WI38 (cell line): ENCODE data around the gene IMP4.

Experiments used
- H3K4me3 ChIP-seq: 2 replicates; pipeline ENCODE4 v1.5.1; 2011; ENCODE audit warnings: low read depth, mild to moderate bottlenecking, control low read depth, low read length
- CTCF ChIP-seq: IDR thresholded peaks from 2 replicates; pipeline ENCODE4 v1.5.1; 2012; ENCODE audit warnings: low read depth, mild to moderate bottlenecking, control low read depth, low read length

IMP4 gene

DNA sequence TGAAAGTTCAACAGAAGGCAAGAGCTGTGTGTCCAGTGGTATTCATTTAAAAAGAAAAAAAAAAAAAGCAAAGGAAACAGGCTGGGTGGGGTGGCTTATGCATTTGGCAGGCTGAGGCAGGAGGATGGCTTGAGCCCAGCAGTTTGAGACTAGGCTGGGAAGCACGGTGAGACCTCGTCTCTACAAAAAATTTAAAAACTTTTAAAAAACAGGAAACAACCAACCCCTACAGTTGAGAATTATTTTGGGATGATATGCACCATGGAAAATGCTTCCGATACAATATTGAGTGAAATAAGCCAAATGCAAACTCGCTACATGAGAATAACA, 44.3 kb downstream of the IMP4 start:
- no peak for TF ChIP-seq CTCF
- H3K4me3 ChIP-seq: no peak overlapping the region

DNA sequence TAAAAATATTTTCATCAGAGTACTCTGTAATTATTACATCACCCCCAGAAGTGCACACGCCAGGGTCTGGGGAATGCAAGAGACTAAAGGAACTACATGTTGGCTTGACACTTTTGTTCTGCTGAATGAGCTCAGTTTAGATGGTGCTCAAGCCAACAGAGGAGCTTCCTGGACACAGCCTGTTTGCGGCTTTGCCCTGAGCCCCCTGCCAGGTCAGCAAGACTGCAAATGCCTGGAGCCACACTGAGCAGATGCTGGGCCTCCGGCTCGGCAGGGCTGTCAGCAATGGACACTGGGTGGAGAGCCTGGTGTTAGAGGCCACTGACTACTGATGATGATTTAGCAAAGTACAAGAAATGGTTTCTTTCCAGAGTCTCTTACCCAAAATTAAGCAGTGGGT, 45.1 kb downstream of the IMP4 start:
- H3K4me3 ChIP-seq: no peak overlapping the region

GRCh38 chr2:130388221-130388907, 45.7 kb downstream of the IMP4 start:
- TF ChIP-seq CTCF: no peak
- H3K4me3 ChIP-seq: no peak overlapping the region

More for the DNA sequence above, 45.1 kb downstream of the IMP4 start:
- TF ChIP-seq CTCF: no peak

- no peak for TF ChIP-seq CTCF
- H3K4me3 ChIP-seq: no peak overlapping the region
Observed at GRCh38 chr2:130389358-130389757, 46.7 kb downstream of the IMP4 start.

DNA sequence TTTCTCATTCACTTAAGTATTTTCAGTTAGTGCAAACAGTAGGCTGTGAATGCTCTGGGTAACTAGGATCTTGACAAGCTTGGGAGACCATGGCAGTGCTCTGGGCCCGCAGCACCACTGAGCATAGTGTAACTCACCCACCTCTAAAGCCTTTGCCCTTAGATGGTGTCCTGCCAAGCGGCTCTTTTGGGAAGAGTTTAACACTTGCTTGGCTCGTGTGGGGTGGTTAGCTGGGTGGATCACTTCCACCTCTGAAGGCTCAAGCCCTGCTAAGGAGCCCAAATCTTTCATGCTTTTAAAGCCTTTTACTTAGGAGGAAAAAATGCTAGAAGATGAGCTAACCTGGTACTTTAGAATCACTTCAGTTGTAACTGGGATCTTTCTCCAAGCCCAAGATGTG, 47.1 kb downstream of the IMP4 start:
- TF ChIP-seq CTCF: no peak
- H3K4me3 ChIP-seq: no peak overlapping the region

GRCh38 chr2:130390460-130391057, 47.9 kb downstream of the IMP4 start:
- H3K4me3 ChIP-seq: peak overlapping the region; percentile 71
- no peak for TF ChIP-seq CTCF

GRCh38 chr2:130391058-130391871, 48.6 kb downstream of the IMP4 start:
- H3K4me3 ChIP-seq: peak overlapping the region; percentile 71
- no peak for TF ChIP-seq CTCF
